IPS DF 4.7 (cell line): Measurements from ENCODE around the gene ZNF213.

Source experiments
- DNase-seq: peaks from one replicate; pipeline ENCODE4 v3.0.0-alpha.2; 2013; ENCODE audit warnings: low spot score; ENCODE audit errors: extremely low read depth

Gene ZNF213

GRCh38 chr16:3134338-3135125 lies at the start of gene ZNF213:
Gene ZNF213 (plus strand): TSS chr16:3135029. CDS start chr16:3137281, 2,252 bp downstream.
- no peak for DNase-seq

GRCh38 chr16:3085868-3086595 lies 48.8 kb upstream of the ZNF213 start:
- DNase-seq, result no peak

DNA sequence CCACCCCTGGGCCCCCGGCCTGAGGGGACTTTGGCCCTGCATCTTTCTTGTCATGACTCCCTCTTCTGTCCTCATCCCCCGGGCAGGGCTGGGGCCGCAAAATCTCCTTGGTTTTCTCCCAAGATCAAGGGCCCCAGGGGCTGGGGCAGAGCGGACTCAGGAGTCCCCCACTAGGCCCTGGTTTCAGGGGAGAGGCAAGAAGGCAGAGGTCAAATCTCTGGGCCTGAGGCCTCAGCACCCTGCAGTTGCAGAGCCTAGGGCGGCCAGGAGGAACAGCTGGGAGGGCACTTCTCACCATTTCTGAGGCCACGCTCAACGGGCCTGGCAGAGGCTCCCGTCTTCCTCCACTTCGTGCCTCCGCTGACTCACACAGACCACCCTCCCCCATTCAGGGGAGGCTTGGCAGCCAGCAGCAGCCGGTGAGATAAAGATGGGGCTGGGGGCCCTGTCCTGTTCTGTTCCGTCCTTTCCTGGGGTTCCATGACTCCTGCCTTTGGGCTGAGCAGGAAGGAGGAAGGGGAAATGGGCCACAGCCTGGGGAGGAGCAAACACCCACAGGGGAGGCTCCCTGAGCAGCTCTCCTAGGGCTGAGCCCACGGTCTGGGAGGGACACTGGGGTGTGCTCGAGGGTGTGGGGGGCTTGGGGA lies 48.1 kb upstream of the ZNF213 start:
- no peak for DNase-seq

GRCh38 chr16:3087243-3088235 lies 47.3 kb upstream of the ZNF213 start:
- no peak for DNase-seq

- DNase-seq, result no peak
These were observed 46.4 kb upstream of the ZNF213 start for GRCh38 chr16:3088450-3088849.

DNA sequence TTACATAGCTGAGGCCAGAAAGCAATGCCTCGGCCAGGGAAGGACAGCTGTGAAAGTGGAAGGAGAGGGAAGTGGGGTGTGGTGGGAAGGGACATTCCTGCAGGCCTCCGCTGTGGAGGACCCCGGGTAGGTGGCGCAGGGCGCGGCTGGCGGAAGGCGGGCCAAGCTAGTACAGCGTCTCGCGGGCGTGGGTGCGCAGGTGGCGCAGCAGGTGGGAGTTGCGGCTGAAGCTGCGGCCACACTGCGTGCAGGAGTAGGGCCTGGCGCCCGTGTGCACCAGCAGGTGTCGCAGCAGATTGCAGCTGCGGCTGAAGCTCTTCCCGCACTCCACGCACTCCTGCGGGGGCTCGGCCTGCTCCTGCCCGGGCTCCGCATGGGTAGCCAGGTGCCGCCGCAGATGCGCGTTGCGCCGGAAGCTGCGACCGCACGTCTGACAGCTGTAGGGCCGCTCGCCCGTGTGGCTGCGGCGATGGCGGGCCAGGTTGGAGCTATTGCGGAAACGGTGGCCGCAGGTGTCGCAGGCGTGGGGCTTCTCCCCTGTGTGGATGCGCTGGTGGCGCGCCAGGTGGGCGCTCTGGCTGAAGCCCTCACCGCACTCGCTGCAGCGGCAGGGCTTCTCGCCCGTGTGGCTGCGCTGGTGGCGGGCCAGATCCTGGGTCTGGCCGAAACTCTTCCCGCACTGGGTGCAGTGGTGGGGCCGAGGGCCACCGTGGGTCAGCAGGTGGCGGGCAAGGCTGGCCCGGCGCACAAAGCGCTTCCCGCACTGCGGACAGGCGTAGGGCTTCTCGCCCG lies 45.7 kb upstream of the ZNF213 start:
- DNase-seq, result no peak

- DNase-seq, result no peak
These were observed 44.9 kb upstream of the ZNF213 start for GRCh38 chr16:3089717-3090592.

- DNase-seq, result no peak
These were observed 43.3 kb upstream of the ZNF213 start for GRCh38 chr16:3091551-3091950.

DNA sequence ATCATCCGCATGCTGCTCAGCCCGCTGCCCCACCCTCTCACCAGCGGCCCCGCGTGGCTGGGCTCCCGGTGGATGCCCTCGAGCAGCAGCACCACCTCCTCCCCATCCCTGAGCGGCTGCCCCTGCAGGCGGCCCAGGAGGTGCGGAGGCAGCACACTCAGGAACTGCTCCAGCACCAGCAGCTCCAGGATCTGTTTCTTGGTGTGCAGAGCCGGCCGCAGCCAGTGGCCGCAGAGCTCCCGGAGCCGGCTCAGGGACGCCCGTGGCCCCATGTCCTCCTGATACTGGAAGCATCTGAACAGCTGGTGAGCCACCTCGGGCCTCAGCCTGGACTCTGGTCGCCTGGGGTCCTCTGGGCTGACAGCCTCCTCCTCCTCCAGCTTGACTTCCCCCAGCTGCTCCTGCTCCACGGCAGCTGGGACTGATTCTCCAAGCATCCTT lies 42.3 kb upstream of the ZNF213 start:
- DNase-seq, result no peak

DNA sequence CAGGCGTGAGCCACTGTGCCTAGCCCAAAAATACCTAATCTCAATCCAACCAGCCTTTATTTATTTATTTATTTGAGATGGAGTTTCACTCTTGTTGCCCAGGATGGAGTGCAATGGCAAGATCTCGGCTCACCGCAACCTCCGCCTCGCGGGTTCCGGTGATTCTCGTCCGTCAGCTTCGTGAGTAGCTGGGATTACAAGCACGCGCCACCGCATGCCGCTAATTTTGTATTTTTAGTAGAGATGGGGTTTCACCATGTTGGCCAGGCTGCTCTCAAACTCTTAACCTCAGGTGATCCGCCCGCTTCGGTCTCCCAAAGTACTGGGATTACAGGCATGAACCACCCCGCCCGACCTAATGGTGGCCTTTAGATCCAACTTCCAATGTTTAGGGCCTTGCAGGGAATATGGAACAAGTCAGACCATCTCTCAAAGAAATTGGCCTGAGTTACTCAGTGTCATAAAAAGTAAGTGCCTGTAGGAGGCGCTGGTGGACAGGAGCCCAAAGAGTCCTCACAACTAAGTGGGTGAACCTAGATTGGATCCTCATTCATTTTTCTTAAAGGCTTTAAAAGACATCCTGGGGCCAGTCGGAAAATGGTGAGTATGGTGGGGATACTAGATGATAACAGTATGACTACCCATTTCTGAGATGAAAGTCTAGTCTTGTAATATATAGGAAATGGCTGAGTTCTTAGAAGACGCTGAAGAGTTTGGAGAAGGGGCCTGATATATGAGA lies 40.4 kb upstream of the ZNF213 start:
- no peak for DNase-seq

DNA sequence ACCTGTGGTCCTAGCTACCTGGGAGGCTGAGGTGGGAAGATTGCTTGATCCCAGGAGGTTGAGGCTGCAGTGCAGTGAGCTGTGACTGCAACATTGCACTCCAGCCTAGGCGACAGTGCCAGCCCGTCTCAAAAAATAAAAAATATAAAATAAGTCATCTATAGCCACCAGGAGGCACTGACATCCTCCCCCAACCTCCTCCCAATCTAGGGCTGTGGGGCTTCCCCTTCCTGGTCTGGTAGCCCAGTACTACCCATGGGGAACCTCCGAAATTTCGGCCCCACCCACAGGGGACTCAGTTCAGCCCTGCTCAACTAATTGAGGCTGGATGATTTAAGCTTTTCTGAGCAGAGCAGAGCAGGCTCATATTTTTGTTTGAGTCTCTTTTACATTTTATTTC lies 39.0 kb upstream of the ZNF213 start:
- no peak for DNase-seq

GRCh38 chr16:3096362-3096761 lies 38.5 kb upstream of the ZNF213 start:
- DNase-seq, result no peak

GRCh38 chr16:3097266-3097665 lies 37.6 kb upstream of the ZNF213 start:
- DNase-seq, result no peak

GRCh38 chr16:3098459-3099394 lies 36.1 kb upstream of the ZNF213 start, which contains the start of gene ZSCAN10:
Gene ZSCAN10 (minus strand): TSS chr16:3099294. CDS start chr16:3092937, 6,357 bp downstream.
- no peak for DNase-seq

GRCh38 chr16:3099395-3099731 lies 35.5 kb upstream of the ZNF213 start:
- no peak for DNase-seq

DNA sequence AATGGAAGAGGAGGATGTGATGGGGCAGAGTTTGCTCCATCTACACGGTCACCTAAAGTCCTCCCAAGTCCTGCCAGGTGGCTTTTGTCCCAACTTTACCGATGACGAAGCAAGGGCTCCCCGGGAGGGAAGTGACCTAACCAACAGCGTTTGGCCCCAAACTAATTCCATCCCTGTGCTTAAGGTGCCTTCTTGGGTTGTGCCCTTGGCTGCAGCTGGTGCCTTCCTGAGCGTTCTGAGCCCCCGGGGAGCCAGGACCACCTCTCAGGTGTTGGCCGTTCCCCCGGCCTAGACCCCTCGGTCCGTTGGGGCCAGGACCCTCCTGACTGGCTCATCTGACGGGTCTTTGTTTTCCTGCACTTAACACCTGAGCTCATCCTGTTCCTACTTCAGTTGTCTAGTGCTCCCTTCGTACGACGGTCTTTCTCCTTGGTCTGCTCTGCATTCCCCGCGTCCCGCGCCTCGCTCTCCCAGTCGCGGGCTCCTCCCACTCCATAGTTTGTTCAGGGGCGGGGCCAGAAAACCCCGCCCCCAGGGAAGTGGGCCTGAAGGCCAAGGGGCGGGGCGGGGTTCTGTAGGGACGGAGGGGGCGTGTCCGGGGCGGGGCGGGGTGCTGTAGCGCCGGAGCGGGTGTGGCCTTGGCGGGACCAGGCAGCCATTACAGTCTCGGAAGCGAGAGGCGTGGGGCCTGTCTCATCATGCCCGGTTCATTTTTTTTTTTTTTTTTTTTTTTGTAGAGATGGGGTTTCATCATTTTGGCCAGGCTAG lies 34.9 kb upstream of the ZNF213 start:
- no peak for DNase-seq
